Prostate gland (tissue), 2 donors: Measurements from ENCODE around the gene WDFY4.

Source experiments
- CTCF ChIP-seq, 4 experiments: fragments of 200-600 bp in 2 of 4; fragments of 450-650 bp in 2 of 4; sonication (generic) in 2 of 4; IDR thresholded peaks; 1 replicate in 3 of 4; 2 replicates in 1 of 4; pipeline ENCODE4 v1.5.1; 2016 to 2019; ENCODE audit warnings: antibody characterized with exemption in 4 of 4, mild to moderate bottlenecking in 2 of 4, moderate library complexity in 2 of 4
- POLR2A ChIP-seq: fragments of 450-650 bp; IDR thresholded peaks from one replicate; pipeline ENCODE4 v1.6.1; 2016; ENCODE audit warnings: antibody characterized with exemption, mild to moderate bottlenecking

- no peak for TF ChIP-seq CTCF (IDR thresholded peaks at IDR 0.05)
- no peak for TF ChIP-seq POLR2A
Observed at GRCh38 chr10:48731654-48732053, 47.0 kb downstream of the WDFY4 start.
